Measurements from ENCODE around the gene SHOX.

- TF ChIP-seq CTCF (conservative IDR thresholded peaks at IDR 0.05 in 1 of 2, IDR thresholded peaks at IDR 0.05 in 1 of 2; ENCODE audit: extremely low read depth in 1 of 2, insufficient read depth in 1 of 2, low read depth in 1 of 2, low read length in 2 of 2): no peak
- TF ChIP-seq EZH2 (IDR thresholded peaks at IDR 0.05; ENCODE audit: borderline replicate concordance, low read length): no peak
Measured at GRCh38 chrX:625137-625691, 5.4 kb upstream of the SHOX start.
